Embryonic facial prominence (tissue), 1 donor: ENCODE measurements around the gene TANC1.

ENCODE experiments used
- DNase-seq: peaks from one replicate; pipeline ENCODE4 v3.0.0-alpha.2; 2016; ENCODE audit errors: extremely low spot score

Gene TANC1

GRCh38 chr2:159225025-159226016, 256.9 kb downstream of the TANC1 start:
- no peak for DNase-seq

- no peak for DNase-seq
These were observed 257.6 kb downstream of the TANC1 start for GRCh38 chr2:159226059-159226461.

GRCh38 chr2:159226608-159227385, 258.4 kb downstream of the TANC1 start:
- DNase-seq = no peak

- DNase-seq = no peak
These were observed 259.0 kb downstream of the TANC1 start for GRCh38 chr2:159227467-159227866.

GRCh38 chr2:159228081-159228581, 259.7 kb downstream of the TANC1 start:
- peak; percentile 75 for DNase-seq

GRCh38 chr2:159229476-159230144, 261.2 kb downstream of the TANC1 start:
- DNase-seq = no peak

GRCh38 chr2:159230145-159230877, 261.9 kb downstream of the TANC1 start:
- DNase-seq = no peak

- no peak for DNase-seq
These were observed 264.2 kb downstream of the TANC1 start for GRCh38 chr2:159232456-159233170.

GRCh38 chr2:159234868-159235267, 266.4 kb downstream of the TANC1 start:
- no peak for DNase-seq

- no peak for DNase-seq
These were observed 275.1 kb downstream of the TANC1 start for GRCh38 chr2:159243529-159243928.

GRCh38 chr2:159246325-159246988, 278.0 kb downstream of the TANC1 start:
- no peak for DNase-seq

- DNase-seq = no peak
These were observed 281.7 kb downstream of the TANC1 start for GRCh38 chr2:159249990-159250715.

- DNase-seq = no peak
These were observed 283.1 kb downstream of the TANC1 start for GRCh38 chr2:159251296-159252173.

GRCh38 chr2:159252905-159253304, 284.5 kb downstream of the TANC1 start:
- DNase-seq = no peak

GRCh38 chr2:159256159-159256558, 287.7 kb downstream of the TANC1 start:
- no peak for DNase-seq

GRCh38 chr2:159262226-159262625, 293.8 kb downstream of the TANC1 start:
- DNase-seq = no peak

GRCh38 chr2:159262904-159263303, 294.5 kb downstream of the TANC1 start:
- DNase-seq = no peak

GRCh38 chr2:159265171-159265576, 296.7 kb downstream of the TANC1 start:
- no peak for DNase-seq
